Large intestine (tissue), 3 donors: Measurements from ENCODE around the gene TNIP2. TPM values are rescaled to one million over a fixed set of nuclear protein-coding genes. Genes with fewer than 3 reads are reported as not detected.

Source experiments
- DNase-seq, 2 donors: peaks; one replicate each; pipeline versions ENCODE4 v3.0.0 to v3.0.0-alpha.2; 2013
- H3K27ac ChIP-seq: one replicate; pipeline ENCODE4 v1.5.1; 2013; ENCODE audit warnings: low read length
- H3K27me3 ChIP-seq: 2 replicates; pipeline ENCODE4 v1.6.1; 2013; ENCODE audit warnings: low read length; ENCODE audit not compliant: control insufficient read depth, insufficient read depth
- H3K36me3 ChIP-seq: 2 replicates; pipeline ENCODE4 v1.6.1; 2013; ENCODE audit warnings: low read length; ENCODE audit not compliant: control insufficient read depth, insufficient read depth
- H3K4me1 ChIP-seq: one replicate; pipeline ENCODE4 v1.6.1; 2013; ENCODE audit warnings: low read length; ENCODE audit not compliant: control insufficient read depth, insufficient read depth
- H3K4me3 ChIP-seq: one replicate; pipeline ENCODE4 v1.5.1; 2013; ENCODE audit warnings: low read length
- H3K9me3 ChIP-seq: one replicate; pipeline ENCODE4 v1.6.1; 2013; ENCODE audit warnings: mild to moderate bottlenecking, low read depth, low read length, moderate library complexity; ENCODE audit not compliant: control insufficient read depth
- WGBS: methylation state at CpG from one replicate; pipeline ENCODE4 v1.1.5; 2013; ENCODE audit warnings: low lambda C conversion rate; ENCODE audit not compliant: insufficient coverage; 5-methylcytosine and 5-hydroxymethylcytosine counted together
- polyA plus RNA-seq: library from polyadenylated mRNA; unstranded; fragments of 120-200 nt; gene quantifications from one replicate; pipeline ENCODE4 v1.2.1, GENCODE V29; 2013

Gene TNIP2
- polyA plus RNA-seq, 1 donor, result 28.5 TPM

DNA sequence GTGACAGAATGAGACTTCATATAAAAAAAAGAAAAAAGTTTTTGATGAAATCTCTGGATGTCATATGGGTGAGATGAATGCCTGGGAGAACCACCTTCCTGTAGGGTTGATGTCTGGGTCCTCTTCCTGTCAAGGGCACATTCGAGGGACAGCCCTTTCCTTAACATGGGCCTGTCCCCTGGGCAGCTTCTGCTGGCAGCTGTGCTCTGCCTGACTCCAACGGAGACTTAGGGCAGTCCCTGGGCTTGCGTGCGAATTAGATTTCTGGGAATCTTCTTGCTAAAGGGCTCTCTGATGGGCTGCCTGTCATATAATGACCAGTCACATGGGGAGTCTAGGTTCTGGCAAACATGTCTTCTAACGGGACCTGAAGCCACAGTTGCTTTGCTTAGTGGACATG lies 40.7 kb downstream of the TNIP2 start:
- no CpG with 5 or more reads among the region's 5 CpGs for WGBS
- Histone ChIP-seq H3K27ac (no peak overlapping the region), H3K9me3 (no peaks in the 10 kb centered on the region), H3K27me3 (no peaks in the 10 kb centered on the region), H3K4me3 (no peak overlapping the region), H3K36me3 (peaks cover 44% of the 10 kb centered on the region), H3K4me1 (no peaks in the 10 kb centered on the region)
- DNase-seq, result no peak

DNA sequence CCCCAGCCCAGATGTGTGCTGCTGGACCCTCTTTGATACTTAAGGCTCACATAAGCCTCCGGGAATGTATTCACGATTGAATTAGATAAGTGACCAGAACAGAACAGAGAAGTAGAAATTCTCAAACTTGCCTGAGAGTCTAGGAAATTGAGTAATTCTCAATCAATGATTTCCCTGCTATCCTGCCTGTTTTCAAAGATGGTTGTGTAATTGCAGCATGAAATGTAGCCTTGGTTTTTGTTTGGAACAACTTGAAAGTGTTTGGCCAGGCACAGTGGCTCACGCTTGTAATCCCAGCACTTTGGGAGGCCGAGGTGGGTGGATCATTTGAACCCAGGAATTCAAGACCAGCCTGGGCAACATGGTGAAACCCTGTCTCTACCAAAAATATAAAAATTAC lies 41.2 kb downstream of the TNIP2 start:
- H3K9me3 ChIP-seq, result no peaks in the 10 kb centered on the region
- H3K4me1 ChIP-seq, result no peaks in the 10 kb centered on the region
- H3K27me3 ChIP-seq, result no peaks in the 10 kb centered on the region
- no peak for DNase-seq
- WGBS, result no CpG with 5 or more reads among the region's 4 CpGs
- H3K27ac ChIP-seq, result no peak overlapping the region
- peaks cover 41% of the 10 kb centered on the region for H3K36me3 ChIP-seq
- H3K4me3 ChIP-seq, result no peak overlapping the region

GRCh38 chr4:2714061-2714770 lies 41.9 kb downstream of the TNIP2 start:
- Histone ChIP-seq H3K27ac (peak overlapping the region; percentile 8), H3K9me3 (no peaks in the 10 kb centered on the region), H3K4me1 (no peaks in the 10 kb centered on the region), H3K27me3 (no peaks in the 10 kb centered on the region), H3K36me3 (peaks cover 38% of the 10 kb centered on the region), H3K4me3 (no peak overlapping the region)
- WGBS, result no CpG with 5 or more reads among the region's 10 CpGs
- DNase-seq, result peak in 1 of 2 donors; percentile 24

DNA sequence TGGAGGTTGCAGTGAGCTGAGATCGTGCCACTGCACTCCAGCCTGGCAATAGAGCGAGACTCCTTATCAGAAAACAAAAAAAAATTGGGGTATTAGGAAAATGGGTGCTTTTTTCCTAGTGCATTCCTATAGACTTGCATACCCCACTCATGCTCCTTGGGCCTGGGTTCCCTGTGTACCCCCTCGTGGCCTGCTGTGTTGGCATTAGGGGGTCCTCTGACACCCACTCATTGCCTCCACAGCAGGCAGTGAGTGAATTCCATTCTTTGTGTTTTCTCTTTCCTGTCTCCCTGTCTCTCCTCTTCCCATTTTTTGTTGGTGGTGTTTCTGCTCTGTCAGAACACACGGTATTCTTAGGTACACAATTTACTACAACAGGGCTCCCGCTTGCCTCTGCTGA lies 42.8 kb downstream of the TNIP2 start:
- DNase-seq, result no peak
- Histone ChIP-seq H3K9me3 (no peaks in the 10 kb centered on the region), H3K4me1 (no peaks in the 10 kb centered on the region), H3K27ac (no peak overlapping the region), H3K4me3 (no peak overlapping the region), H3K36me3 (peaks cover 35% of the 10 kb centered on the region), H3K27me3 (no peaks in the 10 kb centered on the region)
- WGBS, result no CpG with 5 or more reads among the region's 5 CpGs

DNA sequence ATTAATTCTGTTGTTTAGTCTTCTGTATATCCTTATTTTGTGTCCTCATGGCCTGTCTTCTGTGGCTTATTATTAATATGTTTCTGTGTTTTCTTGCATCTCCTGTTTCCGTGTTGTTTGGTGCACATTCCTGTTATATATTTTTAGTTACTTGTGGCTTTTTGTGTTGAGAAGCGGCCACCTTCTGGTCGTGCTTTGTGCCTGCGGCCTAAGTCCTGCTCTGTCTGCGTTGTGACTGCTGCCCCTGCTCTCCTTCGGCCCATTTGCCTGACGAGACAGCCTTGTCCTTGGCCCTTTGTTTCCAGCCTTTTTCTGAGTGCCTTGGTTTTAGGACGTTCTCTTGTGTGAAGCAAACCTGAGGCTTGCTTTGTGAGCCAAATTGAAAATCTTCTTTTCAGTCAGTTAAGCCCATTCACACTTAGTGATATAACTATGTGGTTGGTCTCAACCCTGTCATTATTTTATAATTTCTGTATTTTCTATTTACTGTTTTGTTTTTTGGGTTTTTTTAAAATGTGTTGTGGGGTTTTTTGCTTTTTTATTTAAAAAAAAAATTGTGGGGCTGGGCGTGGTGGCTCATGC lies 43.8 kb downstream of the TNIP2 start:
- Histone ChIP-seq H3K9me3 (no peaks in the 10 kb centered on the region), H3K4me1 (no peaks in the 10 kb centered on the region), H3K36me3 (peaks cover 39% of the 10 kb centered on the region), H3K27ac (no peak overlapping the region), H3K4me3 (no peak overlapping the region), H3K27me3 (no peaks in the 10 kb centered on the region)
- no CpG with 5 or more reads among the region's 9 CpGs for WGBS
- DNase-seq, result no peak

DNA sequence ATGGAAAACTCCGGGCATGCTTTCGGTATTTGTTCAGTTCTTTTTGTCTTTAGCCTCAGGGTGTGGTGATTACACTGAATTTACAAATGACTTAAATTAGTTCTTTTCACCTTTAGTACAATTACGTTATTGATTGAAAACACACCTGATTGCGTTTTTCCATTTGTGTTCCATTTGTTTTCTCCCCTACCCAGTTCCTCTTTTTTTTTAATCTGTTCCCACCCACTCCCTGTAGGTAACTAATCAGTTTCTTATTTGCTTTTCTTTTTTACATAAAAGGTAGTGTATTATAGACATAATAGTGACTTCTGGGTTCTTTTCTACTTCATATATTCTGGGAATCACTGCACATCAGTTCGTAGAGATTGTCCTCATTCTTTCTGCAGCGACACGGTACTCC lies 53.4 kb downstream of the TNIP2 start:
- 80% methylated on average over 5 of the region's 7 CpGs for WGBS
- Histone ChIP-seq H3K4me3 (no peak overlapping the region), H3K9me3 (no peaks in the 10 kb centered on the region), H3K27ac (no peak overlapping the region), H3K4me1 (peaks cover 5% of the 10 kb centered on the region), H3K27me3 (no peaks in the 10 kb centered on the region), H3K36me3 (peaks cover 60% of the 10 kb centered on the region)
- no peak for DNase-seq

DNA sequence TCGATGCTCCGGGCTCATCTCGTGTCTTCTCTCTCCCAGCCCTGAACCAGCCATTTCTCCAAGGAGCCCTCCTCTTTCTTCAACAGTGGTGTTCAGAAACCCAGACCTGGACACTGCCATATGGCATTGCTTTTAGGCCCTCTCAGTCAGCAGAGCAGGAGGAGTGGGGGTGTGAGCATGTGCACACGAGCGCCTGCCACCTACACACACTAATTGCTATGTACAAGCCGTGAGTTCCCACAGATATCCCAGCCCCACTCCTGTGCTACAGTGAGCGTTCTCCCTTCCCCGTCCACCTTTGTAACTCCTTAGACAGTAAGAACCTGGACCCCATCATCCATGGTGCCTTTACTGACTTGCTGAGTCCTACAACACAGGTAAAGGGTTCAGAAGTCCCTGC lies 53.8 kb downstream of the TNIP2 start:
- Histone ChIP-seq H3K4me1 (peaks cover 8% of the 10 kb centered on the region), H3K4me3 (no peak overlapping the region), H3K9me3 (no peaks in the 10 kb centered on the region), H3K27ac (no peak overlapping the region), H3K27me3 (no peaks in the 10 kb centered on the region), H3K36me3 (peaks cover 63% of the 10 kb centered on the region)
- no peak for DNase-seq
- WGBS, result no CpG with 5 or more reads among the region's 8 CpGs

DNA sequence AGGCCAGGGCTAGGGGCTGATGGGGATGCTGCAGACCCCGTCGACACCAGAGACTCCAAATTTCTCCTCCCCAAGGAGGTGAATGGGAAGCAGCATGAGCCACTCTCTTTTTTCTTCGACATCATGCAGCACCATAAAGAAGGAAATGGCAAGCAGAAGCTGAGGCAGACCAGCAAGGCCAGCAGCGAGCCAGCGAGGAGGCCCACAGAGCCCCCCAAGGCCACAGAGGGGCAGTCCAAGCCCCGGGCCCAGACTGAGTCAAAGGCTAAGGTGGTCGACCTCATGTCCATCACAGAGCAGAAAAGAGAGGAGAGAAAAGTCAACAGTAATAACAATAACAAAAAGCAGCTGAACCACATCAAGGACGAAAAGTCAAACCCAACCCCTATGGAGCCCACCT lies 56.1 kb downstream of the TNIP2 start:
- 83% methylated on average over 1 of the region's 8 CpGs for WGBS
- DNase-seq, result no peak
- Histone ChIP-seq H3K4me3 (no peak overlapping the region), H3K36me3 (peaks cover 77% of the 10 kb centered on the region), H3K4me1 (peaks cover 8% of the 10 kb centered on the region), H3K27me3 (no peaks in the 10 kb centered on the region), H3K9me3 (no peaks in the 10 kb centered on the region), H3K27ac (no peak overlapping the region)

DNA sequence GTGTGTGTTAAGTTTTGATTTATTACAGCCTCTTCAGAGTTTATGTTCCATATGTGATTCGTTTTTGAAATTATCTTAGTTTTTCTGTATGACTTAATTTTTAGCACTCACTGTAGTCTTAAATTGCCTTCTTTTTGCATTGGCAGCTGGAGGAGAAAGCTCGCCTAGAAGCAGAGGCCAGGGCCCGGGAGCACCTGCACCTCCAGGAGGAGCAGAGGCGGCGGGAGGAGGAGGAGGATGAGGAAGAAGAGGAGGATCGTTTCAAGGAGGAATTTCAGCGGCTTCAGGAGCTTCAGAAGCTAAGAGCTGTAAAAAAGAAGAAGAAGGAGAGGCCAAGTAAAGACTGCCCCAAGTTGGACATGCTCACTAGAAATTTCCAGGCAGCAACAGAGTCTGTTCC lies 56.6 kb downstream of the TNIP2 start:
- Histone ChIP-seq H3K27me3 (no peaks in the 10 kb centered on the region), H3K27ac (no peak overlapping the region), H3K36me3 (peaks cover 79% of the 10 kb centered on the region), H3K4me1 (peaks cover 8% of the 10 kb centered on the region), H3K9me3 (no peaks in the 10 kb centered on the region), H3K4me3 (no peak overlapping the region)
- no peak for DNase-seq
- WGBS, result 67% methylated on average over 4 of the region's 7 CpGs

- no peak overlapping the region for H3K27ac ChIP-seq
- DNase-seq, result no peak
- no CpG with 5 or more reads among the region's 12 CpGs for WGBS
- H3K9me3 ChIP-seq, result no peaks in the 10 kb centered on the region
- H3K27me3 ChIP-seq, result no peaks in the 10 kb centered on the region
- peaks cover 8% of the 10 kb centered on the region for H3K4me1 ChIP-seq
- peaks cover 79% of the 10 kb centered on the region for H3K36me3 ChIP-seq
- H3K4me3 ChIP-seq, result no peak overlapping the region
Observed at GRCh38 chr4:2698951-2699505, 57.1 kb downstream of the TNIP2 start.

GRCh38 chr4:2698504-2698903 lies 57.6 kb downstream of the TNIP2 start:
- no peak for DNase-seq
- H3K4me3 ChIP-seq, result no peak overlapping the region
- no peaks in the 10 kb centered on the region for H3K9me3 ChIP-seq
- no peaks in the 10 kb centered on the region for H3K27me3 ChIP-seq
- peaks cover 79% of the 10 kb centered on the region for H3K36me3 ChIP-seq
- H3K27ac ChIP-seq, result no peak overlapping the region
- no CpG with 5 or more reads among the region's 1 CpG for WGBS
- H3K4me1 ChIP-seq, result peaks cover 8% of the 10 kb centered on the region
